ENCODE data around the gene AGO1.
"Not testable (repeated sequence)": the region's sequence is repeated elsewhere in the genome, so short reads cannot be mapped to it uniquely, and the experiment has no call there.

AGO1 gene

GRCh38 chr1:35972631-35973030 lies 89.6 kb downstream of the AGO1 start:
- DNase-seq (ENCODE audit: low read depth): not testable (repeated sequence)

GRCh38 chr1:35980090-35980489 lies 97.1 kb downstream of the AGO1 start:
- DNase-seq (ENCODE audit: low read depth): no peak

All from activated T-helper 9 cell treated with anti-CD3 and anti-CD28 coated beads, Interleukin-2, amount 50 U/mL, for 16 hours (primary cell).